Activated T-cell treated with anti-CD3 and anti-CD28 coated beads, Interleukin-2, amount 50 U/mL, for 4 hours (primary cell): Measurements from ENCODE around the gene ANKRD16. TPM values are rescaled to one million over a fixed set of nuclear protein-coding genes. Genes with fewer than 3 reads are reported as not detected.
A peak's percentile ranks its signal among the peaks of the same experiment; 100 is the strongest.
"Not testable (repeated sequence)": the region's sequence is repeated elsewhere in the genome, so short reads cannot be mapped to it uniquely, and the experiment has no call there.

ENCODE experiments used
- ATAC-seq, 2 donors: fragments of 200-7000 bp; cut with Tn5 transposase; one replicate each; pipeline ENCODE4 v1.10.0; 2021
- DNase-seq: peaks from one replicate; pipeline ENCODE4 v3.0.0-alpha.2; 2020
- H3K27me3 Mint-ChIP-seq: one replicate; pipeline ENCODE4 v1.8.0; 2021; ENCODE audit warnings: low read depth, mixed read lengths
- H3K36me3 Mint-ChIP-seq: one replicate; pipeline ENCODE4 v1.8.0; 2022; ENCODE audit warnings: mixed read lengths; ENCODE audit not compliant: insufficient read depth
- H3K4me1 Mint-ChIP-seq: one replicate; pipeline ENCODE4 v1.8.0; 2021; ENCODE audit warnings: low read depth, mixed read lengths
- H3K4me3 Mint-ChIP-seq: one replicate; pipeline ENCODE4 v1.8.0; 2021; ENCODE audit warnings: mild to moderate bottlenecking, moderate library complexity, mixed read lengths
- H3K9me3 Mint-ChIP-seq: one replicate; pipeline ENCODE4 v1.8.0; 2021; ENCODE audit warnings: mixed read lengths
- total RNA-seq, 3 donors: library from RNA; stranded (reverse); gene quantifications; one replicate each; pipeline ENCODE4 v1.2.1, GENCODE V29; 2021

Gene ANKRD16
- total RNA-seq, 3 donors from 2014 or later: 9.6 to 11.9 (median 10.3) TPM

DNA sequence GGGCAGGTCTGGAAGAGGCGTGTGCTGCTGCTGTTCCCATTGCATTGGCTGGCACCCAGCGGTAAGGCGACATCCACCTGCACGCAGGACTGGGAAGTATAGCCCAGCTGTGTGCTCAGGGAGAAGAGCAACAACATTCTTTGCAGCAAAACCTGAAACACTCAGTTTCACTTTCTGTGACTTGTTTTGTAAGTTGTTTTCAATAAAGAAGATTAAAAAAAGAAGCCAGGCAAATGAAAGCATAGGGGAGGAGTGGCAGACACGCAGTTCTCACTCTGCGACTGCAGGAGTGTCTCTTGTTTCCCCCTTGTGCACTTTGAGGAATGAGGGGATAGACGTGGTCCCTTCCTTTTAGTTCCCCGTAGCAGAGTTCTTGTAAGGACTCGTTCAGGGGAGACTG lies 6.1 kb upstream of the ANKRD16 start:
- DNase-seq (no peak), ATAC-seq (peak; percentile 58)
- Mint-ChIP-seq H3K4me3 (peak overlapping the region; percentile 60), H3K4me1 (peaks cover 69% of the 10 kb centered on the region), H3K9me3 (peaks cover 3% of the 10 kb centered on the region), H3K36me3 (peaks cover 45% of the 10 kb centered on the region), H3K27me3 (no peaks in the 10 kb centered on the region)

DNA sequence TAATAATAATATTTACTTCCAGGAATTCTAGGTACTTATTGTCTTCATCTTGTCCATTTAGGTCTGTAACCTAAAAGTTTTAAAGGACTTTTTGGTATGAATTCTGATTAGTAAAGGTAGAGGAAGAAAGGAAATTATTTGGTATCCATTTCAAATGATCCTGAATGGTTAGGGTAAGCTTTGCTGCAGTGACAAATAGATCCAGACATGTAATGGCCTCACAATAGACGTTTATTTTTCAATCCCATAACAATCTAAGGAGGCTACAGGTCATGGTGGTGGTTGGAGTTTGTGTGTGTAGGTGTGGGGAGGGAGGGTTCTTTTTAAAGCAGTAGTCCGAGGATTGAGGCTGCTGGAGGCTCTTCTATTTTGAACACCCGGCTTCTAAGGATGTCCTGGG lies 5.7 kb upstream of the ANKRD16 start:
- Mint-ChIP-seq H3K9me3 (peaks cover 3% of the 10 kb centered on the region), H3K36me3 (peaks cover 45% of the 10 kb centered on the region), H3K27me3 (no peaks in the 10 kb centered on the region), H3K4me3 (peak overlapping the region; percentile 60), H3K4me1 (peaks cover 72% of the 10 kb centered on the region)
- ATAC-seq: no peak
- DNase-seq: no peak

DNA sequence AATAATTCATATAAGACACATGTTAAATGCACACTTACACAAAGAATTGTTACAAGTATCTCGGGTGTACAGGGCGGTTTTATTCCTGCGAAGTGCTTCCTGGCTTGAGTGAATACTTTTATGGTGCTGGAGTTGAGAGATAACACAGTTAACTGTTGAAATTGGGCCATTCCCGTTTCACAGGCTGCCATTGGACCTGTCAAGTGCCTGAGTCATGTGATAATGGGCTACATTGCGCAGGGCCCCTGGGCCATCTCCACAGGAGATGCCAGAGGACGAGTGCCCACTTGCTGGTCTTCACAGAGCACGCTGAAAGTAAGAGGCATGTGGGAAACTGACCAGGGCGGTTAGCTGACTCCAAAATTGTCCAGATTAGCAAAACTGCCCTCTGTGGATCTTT lies 5.2 kb upstream of the ANKRD16 start:
- Mint-ChIP-seq H3K9me3 (peaks cover 3% of the 10 kb centered on the region), H3K36me3 (peaks cover 45% of the 10 kb centered on the region), H3K4me1 (peaks cover 72% of the 10 kb centered on the region), H3K4me3 (no peak overlapping the region), H3K27me3 (no peaks in the 10 kb centered on the region)
- ATAC-seq (no peak), DNase-seq (no peak)

DNA sequence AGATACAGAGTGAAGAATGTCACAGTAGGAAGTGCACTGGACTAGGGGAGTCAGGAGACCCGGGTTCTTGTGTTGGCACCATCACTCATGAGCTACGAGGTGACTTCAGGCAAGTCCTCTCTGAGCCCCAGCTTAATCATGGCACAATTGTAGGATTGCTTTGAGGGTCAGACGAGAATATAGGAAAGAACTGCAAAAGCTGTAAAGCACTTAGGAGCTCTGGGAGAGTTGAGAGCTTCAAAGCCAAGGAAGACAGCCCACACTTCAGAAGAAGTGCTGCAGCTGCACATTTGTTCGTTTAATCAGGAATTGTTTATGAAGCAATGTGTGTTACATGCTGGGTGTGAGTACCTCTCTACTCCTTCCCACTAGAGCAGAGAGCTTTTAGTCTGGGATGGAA lies 4.7 kb upstream of the ANKRD16 start:
- Mint-ChIP-seq H3K36me3 (peaks cover 45% of the 10 kb centered on the region), H3K4me3 (no peak overlapping the region), H3K9me3 (peaks cover 3% of the 10 kb centered on the region), H3K27me3 (no peaks in the 10 kb centered on the region), H3K4me1 (peaks cover 70% of the 10 kb centered on the region)
- no peak for DNase-seq
- no peak for ATAC-seq

DNA sequence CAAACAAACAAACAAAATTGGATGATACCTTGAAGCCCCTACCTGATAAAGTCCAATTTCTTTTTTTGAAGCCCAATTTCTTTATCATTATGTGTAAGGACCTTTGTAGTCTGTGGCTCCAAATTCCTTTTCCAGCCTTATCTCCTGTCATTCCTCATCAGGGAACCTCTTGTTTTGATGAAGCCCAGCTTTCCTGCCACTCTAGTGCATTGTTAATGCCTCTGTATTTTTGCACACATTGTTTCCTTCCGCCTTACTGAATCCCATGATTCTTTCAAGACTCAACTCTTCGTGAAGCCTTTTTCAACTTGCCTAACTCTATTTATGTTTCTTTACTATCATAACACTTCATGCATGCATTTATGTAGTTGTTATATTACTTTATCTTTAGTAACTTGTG lies 3.6 kb upstream of the ANKRD16 start:
- H3K27me3 Mint-ChIP-seq: no peaks in the 10 kb centered on the region
- H3K9me3 Mint-ChIP-seq: peaks cover 3% of the 10 kb centered on the region
- peaks cover 71% of the 10 kb centered on the region for H3K4me1 Mint-ChIP-seq
- DNase-seq (no peak), ATAC-seq (no peak)
- peaks cover 43% of the 10 kb centered on the region for H3K36me3 Mint-ChIP-seq
- H3K4me3 Mint-ChIP-seq: no peak overlapping the region

DNA sequence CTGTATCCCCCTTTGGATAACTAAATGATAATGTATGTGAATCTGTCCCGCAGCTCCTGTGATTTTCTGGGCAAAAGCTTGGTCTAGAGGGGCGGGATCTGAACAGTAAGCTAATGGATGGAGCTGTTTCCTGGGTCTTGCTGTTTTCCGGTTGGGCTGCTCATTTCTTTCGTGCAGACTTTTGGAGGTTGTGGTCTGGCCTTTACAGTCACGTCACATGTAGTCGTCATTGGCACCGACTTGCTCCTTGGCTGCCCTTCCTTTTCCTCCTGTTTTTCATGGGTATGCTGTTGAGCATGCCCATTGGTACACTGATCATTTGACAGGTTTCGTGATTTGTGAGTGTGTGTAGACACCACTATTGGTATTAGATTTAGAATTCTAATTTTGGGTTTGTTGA lies 2.3 kb upstream of the ANKRD16 start:
- Mint-ChIP-seq H3K4me1 (peaks cover 72% of the 10 kb centered on the region), H3K36me3 (peaks cover 36% of the 10 kb centered on the region), H3K27me3 (no peaks in the 10 kb centered on the region), H3K4me3 (peak overlapping the region; percentile 20), H3K9me3 (no peaks in the 10 kb centered on the region)
- DNase-seq: no peak
- no peak for ATAC-seq

DNA sequence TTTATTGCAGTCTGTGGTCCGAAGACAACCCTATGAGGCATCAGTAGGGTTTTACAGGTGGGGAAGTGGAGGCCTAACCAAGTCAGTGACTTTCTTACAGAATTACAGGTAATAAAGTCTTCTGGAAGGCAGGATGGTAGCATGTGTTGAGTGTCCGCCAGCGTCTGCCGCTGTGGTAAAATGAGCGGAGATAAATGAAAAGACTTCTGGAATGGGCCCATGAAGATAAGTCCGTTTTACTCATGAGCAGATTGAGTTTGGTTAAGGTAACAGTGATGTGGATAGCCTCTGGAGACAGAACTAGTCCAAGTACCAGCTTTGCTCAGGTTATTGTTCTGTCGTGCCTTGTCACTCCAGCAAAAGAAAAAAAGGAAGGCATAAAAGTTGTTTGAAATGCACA lies 1.3 kb upstream of the ANKRD16 start:
- H3K9me3 Mint-ChIP-seq: no peaks in the 10 kb centered on the region
- DNase-seq: no peak
- ATAC-seq: no peak
- peaks cover 35% of the 10 kb centered on the region for H3K36me3 Mint-ChIP-seq
- no peaks in the 10 kb centered on the region for H3K27me3 Mint-ChIP-seq
- H3K4me1 Mint-ChIP-seq: peaks cover 63% of the 10 kb centered on the region
- H3K4me3 Mint-ChIP-seq: peak overlapping the region; percentile 94

DNA sequence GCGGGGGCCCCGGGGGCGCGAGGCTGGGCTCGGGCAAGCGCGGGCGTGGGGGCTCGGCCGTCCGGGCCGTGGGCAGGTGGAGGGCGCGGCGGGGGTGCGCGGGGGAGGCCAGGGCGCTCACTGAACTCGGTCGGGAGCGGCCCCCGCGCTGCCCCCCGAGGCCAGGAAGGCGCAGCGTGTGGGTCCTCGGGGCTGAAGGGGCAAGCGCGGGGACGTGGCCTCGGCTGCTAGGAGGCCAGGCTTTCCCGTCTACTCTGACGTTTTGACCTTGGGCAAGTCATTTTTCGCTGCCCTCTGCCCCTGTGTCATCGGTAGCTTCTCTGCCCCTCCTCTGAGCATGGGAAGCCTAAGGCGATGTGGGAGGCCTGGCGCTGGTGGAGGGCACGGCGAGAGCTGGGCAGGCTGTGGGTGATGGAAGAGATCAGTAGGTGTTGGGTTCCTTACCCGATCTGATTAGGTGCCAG lies 791 bp upstream of the ANKRD16 start:
- Mint-ChIP-seq H3K4me1 (peaks cover 58% of the 10 kb centered on the region), H3K36me3 (peaks cover 37% of the 10 kb centered on the region)

DNA sequence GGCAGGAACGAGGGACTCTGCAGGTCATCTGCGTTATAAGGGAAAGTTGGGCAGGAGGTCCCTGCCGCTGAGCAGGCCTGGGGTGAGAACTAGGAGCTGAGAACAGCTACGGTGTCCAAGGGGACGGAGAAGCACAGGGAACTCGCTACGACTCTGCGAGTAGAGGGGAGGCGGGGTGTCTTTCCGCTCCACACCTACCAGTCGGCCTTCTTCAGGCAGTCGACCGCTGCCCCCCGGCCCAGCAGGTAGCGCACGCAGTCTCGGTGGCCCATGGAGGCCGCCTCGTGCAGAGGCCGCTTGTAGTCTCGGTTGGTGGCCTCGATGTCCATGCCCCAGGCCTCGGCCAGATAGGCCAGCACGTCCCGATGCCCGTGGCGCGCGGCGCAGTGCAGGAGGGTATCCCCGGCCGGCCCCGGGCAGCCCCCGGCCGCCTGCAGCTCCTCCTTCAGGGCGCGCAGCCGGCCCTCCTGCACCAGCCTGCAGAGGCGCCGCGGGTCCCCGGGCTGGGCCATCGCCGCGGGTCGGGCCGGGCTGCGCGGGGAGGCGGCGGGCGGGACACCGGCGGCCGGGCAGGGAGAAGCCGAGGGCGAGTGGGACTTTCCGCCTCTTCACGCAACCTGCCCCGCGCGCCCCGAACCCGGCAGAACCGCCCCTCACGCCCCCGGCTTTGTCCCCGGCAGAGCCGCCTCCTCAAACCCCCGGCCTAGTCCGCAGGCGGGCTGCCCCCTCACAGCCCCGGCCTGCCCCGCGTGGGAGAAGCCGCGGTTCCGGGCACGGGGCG lies 660 bp downstream of the ANKRD16 start:
- Mint-ChIP-seq H3K9me3 (no peaks in the 10 kb centered on the region), H3K4me3 (peak overlapping the region; percentile 90), H3K36me3 (peaks cover 35% of the 10 kb centered on the region), H3K4me1 (peaks cover 46% of the 10 kb centered on the region), H3K27me3 (no peaks in the 10 kb centered on the region)
- peak; percentile 38 to 39 for ATAC-seq
- DNase-seq: peak; percentile 22

More for the DNA sequence above, 791 bp upstream of the ANKRD16 start:
- DNase-seq (peak; percentile 6), ATAC-seq (peak; percentile 3)
- Mint-ChIP-seq H3K4me3 (peak overlapping the region; percentile 94), H3K9me3 (no peaks in the 10 kb centered on the region), H3K27me3 (no peaks in the 10 kb centered on the region)

DNA sequence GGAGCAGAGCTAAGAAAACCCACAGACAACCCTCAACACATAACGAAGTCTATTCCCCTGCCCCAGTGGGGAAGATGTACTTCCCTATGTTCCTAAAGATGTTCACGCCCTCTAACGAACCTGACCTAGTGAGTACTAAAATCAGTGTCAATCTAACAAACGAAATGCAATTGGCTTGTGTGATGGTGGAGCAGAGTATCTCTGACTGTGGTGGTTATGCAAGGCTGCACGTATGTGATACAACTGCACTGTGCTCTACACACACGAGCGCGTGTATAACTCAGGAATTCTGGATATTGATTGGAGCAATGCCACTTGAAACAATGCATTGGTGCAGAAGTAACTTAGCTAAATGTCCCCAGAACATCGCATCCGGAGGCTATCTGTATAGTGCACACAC lies 1.3 kb downstream of the ANKRD16 start:
- no peak for ATAC-seq
- H3K36me3 Mint-ChIP-seq: peaks cover 37% of the 10 kb centered on the region
- H3K9me3 Mint-ChIP-seq: no peaks in the 10 kb centered on the region
- peaks cover 40% of the 10 kb centered on the region for H3K4me1 Mint-ChIP-seq
- DNase-seq: no peak
- H3K4me3 Mint-ChIP-seq: peak overlapping the region; percentile 90
- H3K27me3 Mint-ChIP-seq: no peaks in the 10 kb centered on the region

DNA sequence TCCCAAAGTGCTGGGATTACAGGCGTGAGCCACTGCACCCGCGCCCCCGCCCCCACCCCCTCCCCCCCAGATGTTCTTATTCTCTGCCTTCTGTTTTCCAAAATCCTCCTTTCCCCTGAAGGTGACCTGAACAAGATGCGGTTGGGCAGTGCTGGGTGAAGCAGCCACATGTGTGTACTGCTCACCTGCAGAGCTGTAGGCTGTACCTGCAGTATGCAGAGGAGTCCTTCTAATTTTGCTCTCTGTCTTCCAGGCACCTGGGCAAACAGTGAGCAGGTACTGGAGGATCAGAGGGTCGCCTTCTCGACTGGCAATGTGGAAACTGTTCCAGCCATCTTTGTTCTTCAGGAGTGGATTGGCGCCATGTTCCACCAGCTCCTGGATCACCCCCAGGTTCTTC lies 2.1 kb downstream of the ANKRD16 start:
- Mint-ChIP-seq H3K9me3 (no peaks in the 10 kb centered on the region), H3K4me3 (peak overlapping the region; percentile 90), H3K27me3 (no peaks in the 10 kb centered on the region), H3K36me3 (peaks cover 33% of the 10 kb centered on the region), H3K4me1 (peaks cover 34% of the 10 kb centered on the region)
- DNase-seq (no peak), ATAC-seq (no peak)

DNA sequence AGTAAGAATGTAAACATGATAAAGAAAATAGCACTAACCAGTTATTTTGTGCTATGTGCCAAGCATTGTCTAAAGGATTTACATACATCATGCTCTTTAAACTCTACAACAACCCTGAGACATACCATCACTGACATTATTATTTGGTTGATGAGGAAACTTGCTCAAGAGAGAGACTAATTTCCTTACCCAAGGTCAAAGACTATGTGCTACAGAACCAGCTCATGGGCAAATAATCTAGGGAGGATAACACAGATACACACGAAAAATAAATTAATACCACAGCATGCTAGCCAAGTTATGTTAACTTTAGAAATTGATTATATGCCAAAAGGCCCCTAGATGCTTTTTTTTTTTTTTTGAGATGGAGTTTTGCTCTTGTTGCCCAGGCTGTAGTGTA lies 2.7 kb downstream of the ANKRD16 start:
- ATAC-seq (no peak), DNase-seq (no peak)
- Mint-ChIP-seq H3K4me1 (peaks cover 28% of the 10 kb centered on the region), H3K4me3 (no peak overlapping the region), H3K36me3 (peaks cover 27% of the 10 kb centered on the region), H3K27me3 (no peaks in the 10 kb centered on the region), H3K9me3 (no peaks in the 10 kb centered on the region)

DNA sequence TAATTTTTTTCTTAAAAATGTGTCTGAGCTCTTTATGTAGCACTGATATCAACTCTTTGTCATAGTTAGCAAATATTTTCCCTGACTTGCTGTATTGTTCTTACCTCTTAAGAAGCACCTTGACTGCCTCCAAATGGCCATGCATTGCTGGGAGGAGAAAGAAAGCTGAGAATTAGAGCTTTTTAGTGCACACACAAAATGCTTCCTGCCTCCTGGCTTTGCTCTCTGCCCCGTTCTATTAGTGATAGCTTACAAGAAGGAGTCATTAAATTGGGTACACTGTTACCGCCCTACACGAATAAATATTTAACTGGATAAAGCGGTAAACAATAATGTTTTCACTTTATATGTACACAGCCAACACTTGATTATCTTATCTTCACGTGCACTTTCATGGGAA lies 4.1 kb downstream of the ANKRD16 start:
- Mint-ChIP-seq H3K4me1 (peaks cover 14% of the 10 kb centered on the region), H3K36me3 (peaks cover 27% of the 10 kb centered on the region), H3K9me3 (no peaks in the 10 kb centered on the region), H3K27me3 (no peaks in the 10 kb centered on the region), H3K4me3 (no peak overlapping the region)
- no peak for DNase-seq
- no peak for ATAC-seq

DNA sequence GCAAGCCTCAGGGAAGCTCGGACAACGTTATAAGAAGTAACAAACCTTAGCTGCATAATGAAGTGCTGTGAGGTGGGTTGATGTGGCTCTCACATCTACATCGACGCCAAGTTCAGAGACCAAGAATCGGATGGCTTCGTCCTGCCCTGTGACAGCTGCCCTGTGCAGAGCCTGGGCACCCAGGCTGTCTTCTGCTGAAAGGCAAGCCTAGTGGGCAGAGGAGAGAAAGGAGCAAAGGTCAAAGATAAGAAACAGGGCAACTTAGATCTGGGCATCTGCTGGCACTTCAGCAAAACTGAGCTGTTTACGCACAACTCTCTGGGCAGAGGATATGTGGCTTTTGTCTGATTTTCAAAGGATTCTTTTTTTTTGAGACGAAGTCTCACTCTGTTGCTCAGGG lies 6.7 kb downstream of the ANKRD16 start:
- peaks cover 35% of the 10 kb centered on the region for H3K36me3 Mint-ChIP-seq

DNA sequence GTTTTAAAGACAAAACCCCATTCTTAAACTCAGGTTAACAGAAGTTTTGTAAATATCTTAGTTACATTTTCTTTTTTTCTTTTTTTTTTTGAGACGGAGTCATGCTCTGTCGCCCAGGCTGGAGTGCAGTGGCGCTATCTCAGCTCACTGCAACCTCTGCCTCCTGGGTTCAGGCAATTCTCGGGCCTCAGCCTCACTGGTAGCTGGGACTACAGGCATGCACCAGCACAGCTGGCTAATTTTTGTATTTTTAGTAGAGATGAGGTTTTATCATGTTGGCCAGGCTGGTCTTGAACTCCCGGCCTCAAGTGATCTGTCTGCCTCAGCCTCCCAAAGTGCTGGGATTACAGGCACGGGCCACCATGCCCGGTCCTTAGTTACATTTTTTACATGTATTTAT lies 12.7 kb downstream of the ANKRD16 start:
- not testable (repeated sequence) for H3K27me3 Mint-ChIP-seq, DNase-seq, H3K4me3 Mint-ChIP-seq, H3K4me1 Mint-ChIP-seq, ATAC-seq, H3K9me3 Mint-ChIP-seq
- peaks cover 20% of the 10 kb centered on the region for H3K36me3 Mint-ChIP-seq

More for the DNA sequence above, 6.7 kb downstream of the ANKRD16 start:
- DNase-seq (no peak), ATAC-seq (no peak)
- Mint-ChIP-seq H3K4me3 (no peak overlapping the region), H3K9me3 (no peaks in the 10 kb centered on the region), H3K4me1 (peaks cover 4% of the 10 kb centered on the region), H3K27me3 (no peaks in the 10 kb centered on the region)
